Activated CD8-positive, alpha-beta T cell treated with anti-CD3 and anti-CD28 coated beads for 36 hours (primary cell): ENCODE measurements around the gene HNMT. TPM values are rescaled to one million over a fixed set of nuclear protein-coding genes. Genes with fewer than 3 reads are reported as not detected.

Experiments used
- ATAC-seq: fragments of 200-7000 bp; cut with Tn5 transposase; one replicate; pipeline ENCODE4 v1.10.0; 2021; ENCODE audit warnings: mild to moderate bottlenecking, moderate library complexity
- CTCF ChIA-PET: fragments of 350-600 bp; sonication (Branson Sonifier 250); formaldehyde crosslinking; loops from one replicate; lab custom pipeline; 2021; ENCODE audit warnings: antibody characterized with exemption; lab: Charles Lee
- POLR2A ChIA-PET: fragments of 350-600 bp; sonication (Branson Sonifier 250); formaldehyde crosslinking; loops from one replicate; lab custom pipeline; 2021; ENCODE audit warnings: antibody characterized with exemption; lab: Charles Lee
- DNase-seq: peaks from one replicate; pipeline ENCODE4 v3.0.0-alpha.2; 2020
- H3K27ac Mint-ChIP-seq: one replicate; pipeline ENCODE4 v1.8.0; 2021; ENCODE audit warnings: mild to moderate bottlenecking, mixed read lengths
- H3K27me3 Mint-ChIP-seq: one replicate; pipeline ENCODE4 v1.8.0; 2021; ENCODE audit warnings: mixed read lengths
- H3K36me3 Mint-ChIP-seq: one replicate; pipeline ENCODE4 v1.8.0; 2021; ENCODE audit warnings: low read depth, mixed read lengths
- H3K4me1 Mint-ChIP-seq: one replicate; pipeline ENCODE4 v1.8.0; 2021; ENCODE audit warnings: low read depth, mixed read lengths
- H3K4me3 Mint-ChIP-seq: one replicate; pipeline ENCODE4 v1.8.0; 2021; ENCODE audit warnings: mild to moderate bottlenecking, moderate library complexity, mixed read lengths
- H3K9me3 Mint-ChIP-seq: one replicate; pipeline ENCODE4 v1.8.0; 2021; ENCODE audit warnings: mixed read lengths
- CTCF ChIP-seq: fragments of 200-600 bp; IDR thresholded peaks from one replicate; pipeline ENCODE4 v1.8.0; 2022; ENCODE audit warnings: antibody characterized with exemption, mild to moderate bottlenecking
- intact Hi-C: fragments of 100-400 bp; cut with micrococcal nuclease; formaldehyde crosslinking; loops from one replicate; pipeline ENCODE4 v1.10.0; 2022
- total RNA-seq, 2 experiments: library from RNA; stranded (reverse); gene quantifications; one replicate each; pipeline ENCODE4 v1.2.3, GENCODE V29; 2021

HNMT gene
- total RNA-seq, 2 experiments from 2014 or later = not detected

GRCh38 chr2:137964859-137965459 lies 686 bp downstream of the HNMT start:
- Mint-ChIP-seq H3K36me3 (no peaks in the 10 kb centered on the region), H3K27me3 (peaks cover 1% of the 10 kb centered on the region), H3K9me3 (no peaks in the 10 kb centered on the region), H3K4me1 (no peaks in the 10 kb centered on the region), H3K4me3 (no peak overlapping the region), H3K27ac (no peak overlapping the region)
- intact Hi-C loops = no loop called here
- TF ChIP-seq CTCF = no peak
- ChIA-PET POLR2A (no interaction called here), CTCF (interaction anchor here (0.6 kb wide), 1 partner anchor 28 kb away, joined by 3 read pairs; no protein-coding TSS in a partner anchor)
- ATAC-seq (no peak), DNase-seq (no peak)

GRCh38 chr2:137966043-137966442 lies 1.8 kb downstream of the HNMT start:
- H3K36me3 Mint-ChIP-seq = no peaks in the 10 kb centered on the region
- DNase-seq (no peak), ATAC-seq (no peak)
- H3K27ac Mint-ChIP-seq = no peak overlapping the region
- no peak overlapping the region for H3K4me3 Mint-ChIP-seq
- CTCF ChIA-PET = no interaction called here
- intact Hi-C loops = no loop called here
- H3K27me3 Mint-ChIP-seq = peaks cover 1% of the 10 kb centered on the region
- no peaks in the 10 kb centered on the region for H3K4me1 Mint-ChIP-seq
- H3K9me3 Mint-ChIP-seq = no peaks in the 10 kb centered on the region
- POLR2A ChIA-PET = no interaction called here
- no peak for TF ChIP-seq CTCF

- no peak for DNase-seq
- CTCF ChIA-PET = no interaction called here
- Mint-ChIP-seq H3K9me3 (no peaks in the 10 kb centered on the region), H3K27me3 (peaks cover 1% of the 10 kb centered on the region), H3K27ac (no peak overlapping the region), H3K4me3 (no peak overlapping the region), H3K36me3 (no peaks in the 10 kb centered on the region), H3K4me1 (no peaks in the 10 kb centered on the region)
- no peak for TF ChIP-seq CTCF
- POLR2A ChIA-PET = no interaction called here
- intact Hi-C loops = no loop called here
- ATAC-seq = no peak
Observed at GRCh38 chr2:137967042-137967441, 2.8 kb downstream of the HNMT start.

- DNase-seq = no peak
- Mint-ChIP-seq H3K4me1 (no peaks in the 10 kb centered on the region), H3K36me3 (no peaks in the 10 kb centered on the region), H3K9me3 (no peaks in the 10 kb centered on the region), H3K4me3 (no peak overlapping the region), H3K27me3 (peaks cover 1% of the 10 kb centered on the region), H3K27ac (no peak overlapping the region)
- POLR2A ChIA-PET = no interaction called here
- no peak for ATAC-seq
- no peak for TF ChIP-seq CTCF
- CTCF ChIA-PET = no interaction called here
- intact Hi-C loops = no loop called here
Observed at GRCh38 chr2:137968477-137969417, 4.5 kb downstream of the HNMT start.

- ChIA-PET CTCF (no interaction called here), POLR2A (no interaction called here)
- DNase-seq (no peak), ATAC-seq (no peak)
- Mint-ChIP-seq H3K4me1 (no peaks in the 10 kb centered on the region), H3K4me3 (no peak overlapping the region), H3K27ac (no peak overlapping the region), H3K36me3 (no peaks in the 10 kb centered on the region), H3K27me3 (peaks cover 1% of the 10 kb centered on the region), H3K9me3 (no peaks in the 10 kb centered on the region)
- TF ChIP-seq CTCF = no peak
- intact Hi-C loops = no loop called here
Observed at GRCh38 chr2:137969418-137969765, 5.1 kb downstream of the HNMT start.
